GM12873 (cell line): ENCODE measurements around the gene MAGOH.

ENCODE experiments used
- CTCF ChIP-seq: IDR thresholded peaks from 2 replicates; pipeline ENCODE4 v1.5.1; 2012; ENCODE audit warnings: low read depth, mild to moderate bottlenecking, moderate library complexity, low read length, control low read depth; ENCODE audit not compliant: insufficient read depth; ENCODE audit errors: missing control alignments

Gene MAGOH

GRCh38 chr1:53219711-53220110 lies 18.6 kb downstream of the MAGOH start:
- TF ChIP-seq CTCF = no peak

GRCh38 chr1:53218201-53218600 lies 20.1 kb downstream of the MAGOH start:
- no peak for TF ChIP-seq CTCF

- TF ChIP-seq CTCF = no peak
Observed at GRCh38 chr1:53214376-53214940, 23.9 kb downstream of the MAGOH start.

- no peak for TF ChIP-seq CTCF
Observed at GRCh38 chr1:53210954-53211353, 27.4 kb downstream of the MAGOH start.

- no peak for TF ChIP-seq CTCF
Observed at GRCh38 chr1:53210352-53210751, 28.0 kb downstream of the MAGOH start.

- TF ChIP-seq CTCF = no peak
Observed at GRCh38 chr1:53207726-53208125, 30.6 kb downstream of the MAGOH start.

- no peak for TF ChIP-seq CTCF
Observed at GRCh38 chr1:53206735-53207379, 31.5 kb downstream of the MAGOH start.
